Uterus (tissue), 4 donors: Measurements from ENCODE around the gene CPEB3. TPM values are rescaled to one million over a fixed set of nuclear protein-coding genes. Genes with fewer than 3 reads are reported as not detected.

Source experiments
- DNase-seq, 2 donors: peaks; one replicate each; pipeline ENCODE4 v3.0.0-alpha.2; 2019 to 2020
- H3K27ac ChIP-seq, 2 donors: fragments of 200-600 bp; sonication (generic); 1 replicate in 1 of 2; 2 replicates in 1 of 2; pipeline ENCODE4 v1.5.1; 2016 to 2018
- H3K27me3 ChIP-seq, 2 donors: fragments of 200-600 bp; sonication (generic); one replicate each; pipeline ENCODE4 v1.5.1; 2018 to 2019; ENCODE audit warnings: control low read depth in 1 of 2
- H3K36me3 ChIP-seq, 2 donors: fragments of 200-600 bp; sonication (generic); one replicate each; pipeline ENCODE4 v1.5.1; 2019; ENCODE audit warnings: control low read depth in 1 of 2
- H3K4me1 ChIP-seq, 2 donors: fragments of 200-600 bp; sonication (generic); one replicate each; pipeline ENCODE4 v1.5.1; 2018 to 2019; ENCODE audit warnings: control low read depth in 1 of 2
- H3K4me3 ChIP-seq, 2 donors: fragments of 200-600 bp; sonication (generic); 1 replicate in 1 of 2; 2 replicates in 1 of 2; pipeline ENCODE4 v1.5.1; 2018 to 2019; ENCODE audit warnings: mild to moderate bottlenecking in 1 of 2
- H3K9me3 ChIP-seq, 2 donors: fragments of 200-600 bp; sonication (generic); one replicate each; pipeline ENCODE4 v1.5.1; 2019; ENCODE audit warnings: control low read depth in 1 of 2
- CTCF ChIP-seq, 4 experiments: fragments of 200-600 bp in 2 of 4; fragments of 450-650 bp in 2 of 4; sonication (generic) in 2 of 4; IDR thresholded peaks; one replicate each; pipeline ENCODE4 v1.5.1; 2016 to 2019; ENCODE audit warnings: antibody characterized with exemption in 4 of 4, mild to moderate bottlenecking in 2 of 4, moderate library complexity in 1 of 4
- POLR2A ChIP-seq, 2 donors: fragments of 450-650 bp; IDR thresholded peaks; one replicate each; pipeline ENCODE4 v1.6.1; 2016; ENCODE audit warnings: antibody characterized with exemption in 2 of 2, mild to moderate bottlenecking in 1 of 2, moderate library complexity in 1 of 2
- intact Hi-C: fragments of 100-400 bp; cut with DNase I; formaldehyde crosslinking; loops from one replicate; pipeline ENCODE4 v1.15.1; 2023; ENCODE audit warnings: low total_unique reads
- total RNA-seq, 4 donors: library from RNA; depleted of rRNA in 3 of 4; stranded (reverse); fragments of >200 nt in 3 of 4; gene quantifications; one replicate each; pipeline versions ENCODE4 v1.1.0 to v1.2.4, GENCODE V29; 2014 to 2023
- donor health status: DM: yes; HTN: yes; CAD: no.

CPEB3 gene
- total RNA-seq, 4 donors from 2014 or later = 2.6 to 5.4 (median 3.7) TPM

GRCh38 chr10:92290076-92290836 lies 622 bp downstream of the CPEB3 start:
- Histone ChIP-seq H3K27me3 (no peaks in the 10 kb centered on the region), H3K36me3 (no peaks in the 10 kb centered on the region), H3K27ac (peak overlapping the region; percentile 91 to 95), H3K9me3 (no peaks in the 10 kb centered on the region), H3K4me3 (peak overlapping the region; percentile 92 to 94), H3K4me1 (peaks cover 0 to 6% of the 10 kb centered on the region in 2 donors)
- peak in 1 of 2 donors; percentile 45 for DNase-seq
- TF ChIP-seq CTCF (IDR thresholded peaks at IDR 0.05) = no peak
- TF ChIP-seq POLR2A (IDR thresholded peaks at IDR 0.05) = no peak
- intact Hi-C loops = no loop called here

- no peak for TF ChIP-seq POLR2A (IDR thresholded peaks at IDR 0.05)
- no peak for TF ChIP-seq CTCF (IDR thresholded peaks at IDR 0.05)
- no peaks in the 10 kb centered on the region for H3K4me1 ChIP-seq
- DNase-seq = no peak
- no peaks in the 10 kb centered on the region for H3K27me3 ChIP-seq
- H3K36me3 ChIP-seq = no peaks in the 10 kb centered on the region
- intact Hi-C loops = no loop called here
- peak overlapping the region in 1 of 2 donors; percentile 52 for H3K27ac ChIP-seq
- no peak overlapping the region for H3K4me3 ChIP-seq
- no peaks in the 10 kb centered on the region for H3K9me3 ChIP-seq
Observed at GRCh38 chr10:92284112-92284704, 6.7 kb downstream of the CPEB3 start.

- TF ChIP-seq CTCF (IDR thresholded peaks at IDR 0.05) (no peak), POLR2A (IDR thresholded peaks at IDR 0.05) (no peak)
- intact Hi-C loops = no loop called here
- no peaks in the 10 kb centered on the region for H3K27me3 ChIP-seq
- no peaks in the 10 kb centered on the region for H3K4me1 ChIP-seq
- no peaks in the 10 kb centered on the region for H3K36me3 ChIP-seq
- no peak for DNase-seq
- H3K9me3 ChIP-seq = no peaks in the 10 kb centered on the region
- peak overlapping the region; percentile 36 to 58 for H3K27ac ChIP-seq
- no peak overlapping the region for H3K4me3 ChIP-seq
Observed at GRCh38 chr10:92278996-92279696, 11.7 kb downstream of the CPEB3 start.

GRCh38 chr10:92274071-92274470 lies 16.8 kb downstream of the CPEB3 start:
- intact Hi-C loops = no loop called here
- no peak for DNase-seq
- no peak overlapping the region for H3K27ac ChIP-seq
- H3K27me3 ChIP-seq = no peaks in the 10 kb centered on the region
- no peaks in the 10 kb centered on the region for H3K9me3 ChIP-seq
- no peaks in the 10 kb centered on the region for H3K4me1 ChIP-seq
- TF ChIP-seq POLR2A (IDR thresholded peaks at IDR 0.05) = no peak
- TF ChIP-seq CTCF (IDR thresholded peaks at IDR 0.05) = no peak
- H3K4me3 ChIP-seq = no peak overlapping the region
- no peaks in the 10 kb centered on the region for H3K36me3 ChIP-seq

GRCh38 chr10:92268748-92269147 lies 22.1 kb downstream of the CPEB3 start:
- no peak overlapping the region for H3K4me3 ChIP-seq
- H3K36me3 ChIP-seq = no peaks in the 10 kb centered on the region
- TF ChIP-seq POLR2A (IDR thresholded peaks at IDR 0.05) (no peak), CTCF (IDR thresholded peaks at IDR 0.05) (no peak)
- DNase-seq = no peak
- H3K9me3 ChIP-seq = no peaks in the 10 kb centered on the region
- no peak overlapping the region for H3K27ac ChIP-seq
- H3K27me3 ChIP-seq = no peaks in the 10 kb centered on the region
- intact Hi-C loops = no loop called here
- no peaks in the 10 kb centered on the region for H3K4me1 ChIP-seq
